ENCODE data around the gene CLTA. TPM values are rescaled to one million over a fixed set of nuclear protein-coding genes. Genes with fewer than 3 reads are reported as not detected.

The CLTA gene
- total and polyA plus RNA-seq, 2 of the 8 experiments (the other 6 are each of a cell fraction or from before 2014, with no cell fraction given), result 137 to 236 TPM

- TF ChIP-seq SP2 (IDR thresholded peaks at IDR 0.05; ENCODE audit: low read length) (no peak), BCL11A (IDR thresholded peaks at IDR 0.05; ENCODE audit: low read depth in 2 of 2, low read length in 2 of 2) (no peak), TEAD4 (IDR thresholded peaks at IDR 0.05; ENCODE audit: low read depth, low read length) (no peak)
These were observed 44.8 kb upstream of the CLTA start (continued) for GRCh38 chr9:36145970-36146369.

Measured in H1 (cell line).